ENCODE results near the gene HOXA3. TPM values are rescaled to one million over a fixed set of nuclear protein-coding genes. Genes with fewer than 3 reads are reported as not detected.

The HOXA3 gene
- polyA plus RNA-seq, 1 of the 3 experiments (the other 2 are of a cell fraction): 0.15 TPM

DNA sequence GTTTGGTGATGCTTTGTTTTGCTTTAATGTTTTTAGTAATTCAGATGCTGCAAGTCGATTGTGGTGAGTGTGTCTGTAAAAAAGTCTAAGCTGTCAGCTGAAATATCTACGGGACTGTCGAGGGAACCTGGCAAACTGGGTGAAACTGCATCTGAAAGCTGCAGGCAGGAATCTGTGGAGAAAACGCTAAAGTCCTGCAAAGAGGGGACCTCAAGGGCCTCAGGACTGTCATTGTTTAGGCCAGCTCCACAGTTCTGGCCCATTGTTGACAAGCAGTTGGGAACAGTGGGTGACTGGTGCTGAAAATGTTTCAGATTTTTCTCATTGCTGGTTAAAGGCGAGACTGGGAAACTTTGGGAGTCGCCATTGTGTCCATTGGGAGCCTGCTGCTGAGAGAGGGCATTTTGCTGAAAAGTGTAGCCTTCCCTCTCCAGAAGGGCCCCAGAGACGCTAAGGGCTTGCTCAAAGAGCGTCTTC is 51.7 kb downstream of the HOXA3 start:
- DNase-seq: no peak
- H3F3A ChIP-seq (replicated peaks; ENCODE audit: insufficient read depth): no peaks in the 10 kb centered on the region
- CTCF ChIA-PET: interaction anchor here (1.0 to 1.6 kb wide), 3 partner anchors 10 to 31 kb away, joined by 3 to 4 read pairs (median 3); no protein-coding TSS in a partner anchor
- H3K9ac ChIP-seq: no peak overlapping the region
- no peaks in the 10 kb centered on the region; a peak in 1 of 4 replicates for H3K4me1 ChIP-seq (ENCODE audit: control insufficient read depth in 1 of 2, insufficient read depth in 2 of 2, low read depth in 1 of 2, low read length in 1 of 2)
- H3K36me3 ChIP-seq (replicated peaks in 1 of 2; ENCODE audit: control insufficient read depth in 1 of 2, insufficient read depth in 2 of 2, low read length in 1 of 2): no peaks in the 10 kb centered on the region
- WGBS (ENCODE audit: low lambda C conversion rate): 11% methylated on average over 8 of the region's 8 CpGs
- H3K79me2 ChIP-seq (ENCODE audit: insufficient read depth): no peaks in the 10 kb centered on the region
- POLR2A ChIA-PET: no interaction called here
- TF ChIP-seq NFIC (IDR thresholded peaks at IDR 0.05; ENCODE audit: borderline replicate concordance) (no peak), RAD21 (IDR thresholded peaks at IDR 0.05; ENCODE audit: low read length) (no peak), FOXM1 (IDR thresholded peaks at IDR 0.05; ENCODE audit: low read depth) (no peak), POLR2AphosphoS5 (IDR thresholded peaks at IDR 0.05; ENCODE audit: low read depth, low read length) (no peak), YY1 (IDR thresholded peaks at IDR 0.05; ENCODE audit: low read depth) (no peak), FOXJ3 (CRISPR knock-in tag; IDR thresholded peaks at IDR 0.05) (no peak)
- H4K20me1 ChIP-seq (ENCODE audit: insufficient read depth): no peaks in the 10 kb centered on the region
- peak overlapping the region; percentile 17; the same call in 1 of the 2 replicates for H2AFZ ChIP-seq (ENCODE audit: low read depth)
- no peaks in the 10 kb centered on the region for H3K9me3 ChIP-seq
- H3K9me2 ChIP-seq: no peaks in the 10 kb centered on the region
- peaks cover 98% of the 10 kb centered on the region for H3K27me3 ChIP-seq (ENCODE audit: insufficient read depth)
- H3K4me2 ChIP-seq: peak overlapping the region; percentile 65; the same call in 1 of the 2 replicates
- no peak overlapping the region for H3K27ac ChIP-seq (ENCODE audit: low read depth in 2 of 2, low read length in 1 of 2)
- H3K4me3 ChIP-seq (ENCODE audit: low read depth in 2 of 2, low read length in 1 of 2): peak overlapping the region in 1 of 2 experiments; percentile 42; a peak in 1 of 4 replicates

DNA sequence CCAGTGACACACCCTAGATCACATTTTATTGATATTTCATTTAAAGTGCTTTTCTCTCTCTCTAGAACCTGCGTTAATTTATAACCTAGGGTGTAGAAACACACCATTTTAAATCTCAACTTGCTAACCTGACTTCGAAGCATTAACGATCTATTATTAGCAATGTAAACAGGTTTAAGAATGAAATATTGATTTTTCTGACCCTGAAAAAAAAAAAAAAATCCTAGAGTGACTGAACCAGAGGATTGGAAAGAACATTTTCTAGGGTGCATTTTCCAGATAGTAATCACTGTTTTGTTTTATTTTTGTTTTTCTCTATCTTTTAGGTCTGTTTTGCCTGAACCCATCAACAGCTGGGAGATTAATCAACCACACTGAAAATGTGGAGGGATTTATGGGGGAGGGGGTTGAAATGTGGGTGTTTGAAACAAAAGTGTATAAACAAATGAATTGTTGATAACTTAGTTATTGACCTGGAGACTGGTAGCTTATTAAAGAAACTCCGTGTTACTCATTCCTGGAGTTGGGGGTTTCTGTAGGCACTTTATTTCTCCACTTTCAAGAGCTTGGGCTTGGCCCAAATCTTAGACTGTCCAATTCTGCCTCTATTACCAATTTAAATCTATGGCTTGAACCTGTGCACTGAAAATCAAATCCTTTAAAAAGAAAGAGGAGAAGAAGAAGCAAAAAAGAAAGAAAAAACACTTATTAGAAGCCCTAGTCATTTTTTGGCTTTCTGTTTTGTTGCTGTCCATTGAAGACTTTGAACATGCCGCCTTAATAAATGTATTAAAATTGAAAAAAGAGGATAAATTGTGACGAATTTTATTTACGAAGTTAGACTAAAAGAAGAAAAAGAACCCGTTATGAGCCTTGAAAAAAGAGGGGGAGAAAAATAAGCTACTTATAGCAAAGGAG is 52.7 kb downstream of the HOXA3 start:
- Histone ChIP-seq H2AFZ (ENCODE audit: low read depth) (no peak overlapping the region), H3K27ac (ENCODE audit: low read depth in 2 of 2, low read length in 1 of 2) (no peak overlapping the region), H3K27me3 (ENCODE audit: insufficient read depth) (peaks cover 98% of the 10 kb centered on the region), H3K4me1 (ENCODE audit: control insufficient read depth in 1 of 2, insufficient read depth in 2 of 2, low read depth in 1 of 2, low read length in 1 of 2) (no peaks in the 10 kb centered on the region; a peak in 1 of 4 replicates), H3K9me3 (no peaks in the 10 kb centered on the region), H3K4me3 (ENCODE audit: low read depth in 2 of 2, low read length in 1 of 2) (no peak overlapping the region), H3K4me2 (no peak overlapping the region), H4K20me1 (ENCODE audit: insufficient read depth) (no peaks in the 10 kb centered on the region), H3K9me2 (no peaks in the 10 kb centered on the region), H3K36me3 (replicated peaks in 1 of 2; ENCODE audit: control insufficient read depth in 1 of 2, insufficient read depth in 2 of 2, low read length in 1 of 2) (no peaks in the 10 kb centered on the region), H3K79me2 (ENCODE audit: insufficient read depth) (no peaks in the 10 kb centered on the region), H3K9ac (no peak overlapping the region), H3F3A (replicated peaks; ENCODE audit: insufficient read depth) (no peaks in the 10 kb centered on the region)
- DNase-seq: no peak
- POLR2A ChIA-PET: no interaction called here
- WGBS (ENCODE audit: low lambda C conversion rate): 17% methylated on average over 8 of the region's 8 CpGs
- CTCF ChIA-PET: interaction anchor here (1.0 to 2.7 kb wide), 9 partner anchors 14 to 376 kb away, joined by 3 to 8 read pairs (median 3); partner anchors contain the start of gene HOXA5
- no peak for TF ChIP-seq MEF2A (IDR thresholded peaks at IDR 0.05; ENCODE audit: borderline replicate concordance, low read depth)
- TF ChIP-seq ELF1 (IDR thresholded peaks at IDR 0.05): no peak
- TF ChIP-seq CHD2 (IDR thresholded peaks at IDR 0.05; ENCODE audit: low read length, partially characterized antibody): no peak
- TF ChIP-seq SMC3 (IDR thresholded peaks at IDR 0.05; ENCODE audit: low read depth, low read length): no peak
